ENCODE results near the gene ARVCF. TPM values are rescaled to one million over a fixed set of nuclear protein-coding genes. Genes with fewer than 3 reads are reported as not detected.

The ARVCF gene
- total and polyA plus RNA-seq, 2 donors (not counting 3 experiments of a cell fraction or from before 2014, with no cell fraction given): 81.3 to 105 TPM

GRCh38 chr22:20051927-20052308, 35.3 kb upstream of the ARVCF start:
- Histone ChIP-seq H3K4me2 (ENCODE audit: insufficient read depth, low read length) (no peak overlapping the region), H3K9me3 (replicated peaks; ENCODE audit: control insufficient read depth, insufficient read depth, low read length) (no peaks in the 10 kb centered on the region), H3K9me1 (replicated peaks; ENCODE audit: control insufficient read depth, extremely low read depth, insufficient read depth, low read length) (no peaks in the 10 kb centered on the region), H3K27ac (ENCODE audit: insufficient read depth, low read depth, low read length) (no peak overlapping the region), H3K27me3 (ENCODE audit: control insufficient read depth in 2 of 2, insufficient read depth in 2 of 2, low read length in 2 of 2) (no peaks in the 10 kb centered on the region), H3K4me3 (replicated peaks in 1 of 3; ENCODE audit: insufficient read depth in 1 of 3, low read depth in 1 of 3, low read length in 3 of 3) (no peak overlapping the region), H3K4me1 (ENCODE audit: control insufficient read depth, extremely low read depth, insufficient read depth, low read length) (no peaks in the 10 kb centered on the region), H4K20me1 (replicated peaks; ENCODE audit: control insufficient read depth, extremely low read depth, insufficient read depth, low read length) (no peaks in the 10 kb centered on the region), H3K79me2 (ENCODE audit: control insufficient read depth, insufficient read depth, low read length) (no peaks in the 10 kb centered on the region), H2AFZ (ENCODE audit: low read depth, low read length) (no peak overlapping the region), H3K36me3 (ENCODE audit: control insufficient read depth in 2 of 2, extremely low read depth in 1 of 2, insufficient read depth in 2 of 2, low read length in 2 of 2) (peaks cover 0 to 31% of the 10 kb centered on the region in 2 experiments), H3K9ac (replicated peaks; ENCODE audit: extremely low read depth, insufficient read depth, low read length) (no peak overlapping the region)
- no peak for TF ChIP-seq FOS (IDR thresholded peaks at IDR 0.05; ENCODE audit: borderline replicate concordance, insufficient read depth, low read length)
- no peak for TF ChIP-seq POLR2AphosphoS5 (IDR thresholded peaks at IDR 0.05; ENCODE audit: insufficient read depth, low read depth, low read length)
- no peak for TF ChIP-seq EZH2 (IDR thresholded peaks at IDR 0.05; ENCODE audit: borderline replicate concordance, low read depth, low read length, severe bottlenecking)
- no peak for TF ChIP-seq MAX (IDR thresholded peaks at IDR 0.05; ENCODE audit: insufficient read depth, insufficient read length)
- TF ChIP-seq POLR2A (IDR thresholded peaks at IDR 0.05; ENCODE audit: low read depth, low read length): no peak
- no peak for TF ChIP-seq MYC (IDR thresholded peaks at IDR 0.05; ENCODE audit: low read depth, low read length)
- no peak for TF ChIP-seq CTCF (IDR thresholded peaks at IDR 0.05; ENCODE audit: extremely low read depth in 1 of 2, insufficient read depth in 1 of 2, low read depth in 1 of 2, low read length in 2 of 2)
- no peak for TF ChIP-seq JUN (IDR thresholded peaks at IDR 0.05; ENCODE audit: borderline replicate concordance, insufficient read depth, insufficient read length, low read depth)
- TF ChIP-seq GATA2 (IDR thresholded peaks at IDR 0.05; ENCODE audit: insufficient read depth, insufficient read length, low read depth, low read length): no peak
- no peak for DNase-seq (ENCODE audit: low read depth, low spot score)
- intact Hi-C loops (cut with micrococcal nuclease): no loop called here
- CTCF ChIA-PET: no interaction called here
- FAIRE-seq: no peak
- dilution Hi-C loops (cut with MboI; ENCODE audit: extremely low pct_ligation_motif_present, low sequenced_read_pairs): no loop called here
- POLR2A ChIA-PET: no interaction called here
- BruUV-seq (replicated peaks): no TSS peak

Measured in endothelial cell of umbilical vein (primary cell).